Measurements from ENCODE around the gene TMPRSS4. TPM values are rescaled to one million over a fixed set of nuclear protein-coding genes. Genes with fewer than 3 reads are reported as not detected.

Gene TMPRSS4, protein sequence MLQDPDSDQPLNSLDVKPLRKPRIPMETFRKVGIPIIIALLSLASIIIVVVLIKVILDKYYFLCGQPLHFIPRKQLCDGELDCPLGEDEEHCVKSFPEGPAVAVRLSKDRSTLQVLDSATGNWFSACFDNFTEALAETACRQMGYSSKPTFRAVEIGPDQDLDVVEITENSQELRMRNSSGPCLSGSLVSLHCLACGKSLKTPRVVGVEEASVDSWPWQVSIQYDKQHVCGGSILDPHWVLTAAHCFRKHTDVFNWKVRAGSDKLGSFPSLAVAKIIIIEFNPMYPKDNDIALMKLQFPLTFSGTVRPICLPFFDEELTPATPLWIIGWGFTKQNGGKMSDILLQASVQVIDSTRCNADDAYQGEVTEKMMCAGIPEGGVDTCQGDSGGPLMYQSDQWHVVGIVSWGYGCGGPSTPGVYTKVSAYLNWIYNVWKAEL
- not detected in 2 replicates for total RNA-seq (2014; rRNA removed; shearing (Covaris generic))
- not detected in 2 replicates for polyA plus RNA-seq (2015; cell fraction: cytosol; rRNA removed)
- polyA plus RNA-seq (2015; cell fraction: nucleus; rRNA removed): not detected in 2 replicates

DNA sequence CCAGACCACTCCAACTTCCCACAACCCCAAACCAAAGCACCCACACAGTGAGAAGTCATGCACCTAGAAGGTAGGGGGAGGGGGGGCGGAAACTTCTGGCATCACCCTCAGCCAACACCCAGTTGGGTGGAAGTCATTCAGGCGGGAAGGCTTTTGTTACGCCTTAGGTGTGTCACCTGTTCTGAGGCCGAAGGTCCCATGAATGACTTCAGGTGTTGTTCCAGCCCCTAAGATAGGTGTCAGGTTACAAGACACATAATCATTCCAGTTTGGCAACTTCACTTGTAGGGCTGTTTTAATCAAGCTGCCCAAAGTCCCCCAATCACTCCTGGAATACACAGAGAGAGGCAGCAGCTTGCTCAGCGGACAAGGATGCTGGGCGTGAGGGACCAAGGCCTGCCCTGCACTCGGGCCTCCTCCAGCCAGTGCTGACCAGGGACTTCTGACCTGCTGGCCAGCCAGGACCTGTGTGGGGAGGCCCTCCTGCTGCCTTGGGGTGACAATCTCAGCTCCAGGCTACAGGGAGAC lies at the start of gene TMPRSS4:
TSS of gene TMPRSS4 (plus strand) at position 325 of the 528 bp plus-strand sequence. CDS start 225 bp downstream, outside the sequence.
- DNase-seq (ENCODE audit: low read depth, low spot score): no peak
- in situ Hi-C loops (cut with HindIII; ENCODE audit: low pct_unique_long_range_greater_than_20kb, low sequenced_read_pairs): no loop called here

DNA sequence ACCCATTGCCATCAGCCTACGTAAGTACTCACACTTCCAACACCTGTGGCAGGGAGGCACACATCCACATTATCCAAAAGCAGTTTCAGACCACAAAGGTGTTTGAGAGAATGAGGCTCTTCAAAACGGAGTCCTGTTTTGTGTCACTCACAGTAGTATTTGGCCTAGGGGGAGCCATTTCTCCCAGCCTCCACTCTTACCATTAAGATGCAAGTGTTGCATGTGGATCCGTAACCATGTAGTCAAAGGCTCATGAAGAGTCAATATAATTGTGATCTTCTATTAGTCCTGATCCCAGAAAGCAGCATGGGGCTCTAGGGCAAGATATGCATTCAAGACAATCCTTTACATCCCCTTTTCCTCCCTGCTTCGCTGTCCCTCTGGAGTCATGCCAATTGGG lies 49.2 kb upstream of the TMPRSS4 start:
- in situ Hi-C loops (cut with HindIII; ENCODE audit: low pct_unique_long_range_greater_than_20kb, low sequenced_read_pairs): no loop called here
- no peak for DNase-seq (ENCODE audit: low read depth, low spot score)

DNA sequence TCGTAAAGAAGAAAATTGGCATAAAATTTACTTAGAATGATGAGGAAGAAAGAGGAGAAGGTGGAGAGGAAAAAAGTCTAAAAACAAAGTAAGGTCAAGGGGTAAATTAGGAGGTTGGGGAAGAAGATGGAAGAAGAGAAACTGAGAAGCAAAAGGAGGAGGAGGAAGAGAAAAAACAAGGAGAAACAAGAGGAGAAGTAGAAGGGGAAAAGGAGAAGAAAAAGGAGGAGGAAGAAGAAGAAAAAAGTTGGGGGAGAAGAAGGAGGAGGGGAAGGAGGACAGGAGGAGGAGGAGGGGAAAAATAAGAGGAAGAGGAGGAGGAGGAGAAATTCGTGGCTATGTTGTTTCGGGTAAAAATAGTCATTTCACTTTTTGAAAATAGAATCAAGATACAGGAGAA lies 48.3 kb upstream of the TMPRSS4 start:
- in situ Hi-C loops (cut with HindIII; ENCODE audit: low pct_unique_long_range_greater_than_20kb, low sequenced_read_pairs): no loop called here
- DNase-seq (ENCODE audit: low read depth, low spot score): no peak

DNA sequence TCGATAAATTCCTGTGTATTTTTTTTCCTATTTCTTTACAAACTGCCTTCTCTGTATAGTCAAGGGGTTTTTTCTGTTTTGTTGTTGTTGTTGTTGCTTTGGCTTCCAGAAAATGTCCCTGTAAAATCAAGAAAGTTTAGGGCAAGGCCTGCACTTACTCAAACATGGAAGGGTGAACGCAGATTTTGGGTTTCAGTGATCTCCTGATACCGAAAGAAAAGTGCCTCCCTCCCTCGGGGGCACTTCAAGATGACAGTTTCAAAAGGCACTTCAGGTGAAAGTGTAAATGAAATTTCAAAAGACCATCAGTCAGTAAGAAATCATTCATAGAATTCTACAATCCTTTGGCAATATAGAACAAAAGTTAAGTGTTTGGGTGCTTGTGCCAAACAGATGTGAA lies 43.4 kb upstream of the TMPRSS4 start:
- DNase-seq (ENCODE audit: low read depth, low spot score): no peak
- in situ Hi-C loops (cut with HindIII; ENCODE audit: low pct_unique_long_range_greater_than_20kb, low sequenced_read_pairs): no loop called here

DNA sequence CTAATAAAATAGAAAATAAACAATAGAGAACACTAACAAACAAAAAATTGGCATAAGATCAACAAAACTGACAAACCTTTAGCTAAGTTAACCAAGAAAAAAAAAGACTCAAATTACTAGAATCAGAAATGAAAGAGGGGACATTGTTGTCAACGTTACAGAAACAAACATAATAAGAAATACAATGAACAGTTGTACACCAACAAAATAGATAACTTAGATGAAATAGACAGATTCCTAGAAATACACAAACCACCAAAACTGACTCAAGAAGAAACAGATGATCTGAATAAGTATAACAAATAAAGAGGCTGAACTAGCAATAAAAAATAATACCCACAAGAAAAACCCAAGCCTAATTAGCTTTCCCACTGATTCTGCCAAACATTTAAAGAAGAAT lies 34.7 kb upstream of the TMPRSS4 start:
- in situ Hi-C loops (cut with HindIII; ENCODE audit: low pct_unique_long_range_greater_than_20kb, low sequenced_read_pairs): no loop called here
- no peak for DNase-seq (ENCODE audit: low read depth, low spot score)

DNA sequence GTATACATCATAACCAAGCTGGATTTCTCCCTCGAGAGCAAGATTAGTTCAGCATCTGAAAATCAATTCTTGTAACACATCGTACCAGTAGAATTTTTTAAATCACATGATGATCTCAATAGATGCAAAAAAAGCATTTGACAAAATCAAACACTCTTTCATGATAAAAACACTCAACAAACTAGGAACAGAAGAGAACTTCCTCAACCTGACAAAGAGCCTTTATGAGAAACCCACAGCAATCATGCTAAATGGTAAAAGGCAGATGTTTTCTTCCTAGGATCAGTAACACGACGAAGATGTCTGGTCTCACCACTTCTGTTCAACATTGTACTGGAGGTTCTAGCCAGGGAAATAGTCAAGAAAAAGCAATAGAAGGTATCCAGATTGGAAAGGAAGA lies 34.1 kb upstream of the TMPRSS4 start:
- in situ Hi-C loops (cut with HindIII; ENCODE audit: low pct_unique_long_range_greater_than_20kb, low sequenced_read_pairs): no loop called here
- peak; percentile 44 for DNase-seq (ENCODE audit: low read depth, low spot score)

DNA sequence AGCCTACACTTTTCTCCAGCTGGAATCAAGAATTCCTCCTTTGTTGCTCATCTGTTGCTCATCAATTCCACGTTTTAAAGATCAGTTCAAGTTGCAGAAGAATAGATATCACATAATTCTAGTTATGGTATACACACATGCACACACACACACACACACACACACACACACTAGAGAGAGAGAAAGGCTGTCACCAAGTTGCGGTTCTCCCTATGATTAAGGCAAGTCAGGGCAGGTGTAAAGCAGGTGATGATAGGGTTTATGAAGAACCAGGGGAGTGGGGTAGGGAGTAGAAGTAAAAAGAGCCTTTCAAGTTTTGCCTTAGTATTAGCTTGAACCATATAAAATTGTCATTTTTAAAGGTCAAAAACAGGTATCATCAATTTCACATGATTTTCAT lies 31.7 kb upstream of the TMPRSS4 start:
- in situ Hi-C loops (cut with HindIII; ENCODE audit: low pct_unique_long_range_greater_than_20kb, low sequenced_read_pairs): no loop called here
- DNase-seq (ENCODE audit: low read depth, low spot score): no peak

DNA sequence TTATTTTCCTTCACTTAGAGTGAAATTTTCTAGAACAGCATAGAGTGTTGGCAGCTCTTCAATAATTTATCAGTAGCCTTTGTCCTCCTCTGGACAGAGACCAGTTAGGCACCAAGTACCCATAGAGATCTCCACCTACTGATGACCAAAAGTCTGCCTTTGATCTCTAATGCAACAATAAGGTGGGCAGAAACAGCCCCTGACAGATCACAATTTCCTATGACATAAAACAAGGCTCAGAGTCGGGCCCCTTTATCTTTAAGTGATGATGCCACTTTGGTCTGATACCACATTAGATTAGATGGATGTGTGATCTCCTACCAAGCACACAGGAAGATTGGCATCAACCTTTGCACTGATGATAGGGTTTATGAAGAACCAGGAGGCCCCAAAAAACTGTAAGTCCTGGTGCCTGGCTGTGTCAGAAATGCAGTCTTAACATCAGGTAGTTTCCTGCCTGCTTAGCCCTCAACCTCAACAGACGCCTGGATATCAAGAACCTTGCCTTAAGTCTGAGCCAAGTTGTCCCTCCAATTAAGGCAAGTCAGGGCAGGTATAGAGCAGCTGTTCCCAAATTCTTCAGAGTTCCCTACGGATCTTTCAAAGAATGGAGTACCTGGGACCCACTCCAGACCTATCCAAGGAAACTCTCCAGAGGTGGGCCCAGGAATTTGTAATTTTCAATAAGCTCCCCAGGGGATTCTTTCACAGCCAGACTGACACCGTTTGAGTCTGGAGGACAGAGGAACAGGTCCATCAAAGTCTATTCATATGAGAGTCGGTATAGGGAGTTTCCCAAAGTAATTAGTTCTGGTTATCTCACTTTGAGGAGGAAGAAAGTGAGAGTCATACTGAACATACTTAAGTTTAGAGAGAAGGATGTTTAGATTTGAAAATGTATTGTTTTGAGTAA lies 30.6 kb upstream of the TMPRSS4 start:
- no peak for DNase-seq (ENCODE audit: low read depth, low spot score)
- in situ Hi-C loops (cut with HindIII; ENCODE audit: low pct_unique_long_range_greater_than_20kb, low sequenced_read_pairs): no loop called here

DNA sequence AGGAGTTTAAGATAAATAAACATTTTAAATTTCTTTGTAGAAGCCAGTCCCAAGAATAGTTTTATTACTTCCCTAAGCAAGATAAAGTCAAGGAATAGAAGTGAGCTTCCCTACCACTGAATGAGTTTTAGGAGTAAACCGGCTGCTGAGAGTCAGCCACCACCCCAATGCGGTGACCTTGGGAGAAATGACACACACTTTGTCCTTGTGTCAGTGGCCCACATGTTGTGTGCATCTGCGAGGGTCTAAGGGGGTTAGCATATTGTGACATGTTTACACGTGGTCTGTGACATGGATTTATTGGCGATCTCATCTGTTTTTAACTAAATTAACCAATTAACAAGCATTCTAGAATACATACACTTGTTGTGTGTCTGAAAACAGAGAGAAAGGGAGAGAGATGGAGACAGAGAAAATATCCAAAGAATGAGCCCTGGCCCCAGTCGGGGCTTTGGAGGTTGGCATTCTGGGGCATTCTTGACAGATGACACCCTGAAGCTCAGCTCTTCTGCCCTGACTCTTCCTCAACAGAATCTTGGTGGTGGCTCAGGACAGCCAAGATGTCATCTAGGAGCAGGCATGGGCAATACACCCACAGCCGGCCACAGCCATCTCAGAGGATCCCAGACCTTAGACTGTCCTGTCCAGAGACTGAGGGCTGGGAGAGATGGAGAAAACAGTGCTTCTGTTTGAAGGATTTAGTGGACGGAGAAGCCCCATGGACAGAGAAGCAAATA lies 29.7 kb upstream of the TMPRSS4 start:
- in situ Hi-C loops (cut with HindIII; ENCODE audit: low pct_unique_long_range_greater_than_20kb, low sequenced_read_pairs): no loop called here
- no peak for DNase-seq (ENCODE audit: low read depth, low spot score)

DNA sequence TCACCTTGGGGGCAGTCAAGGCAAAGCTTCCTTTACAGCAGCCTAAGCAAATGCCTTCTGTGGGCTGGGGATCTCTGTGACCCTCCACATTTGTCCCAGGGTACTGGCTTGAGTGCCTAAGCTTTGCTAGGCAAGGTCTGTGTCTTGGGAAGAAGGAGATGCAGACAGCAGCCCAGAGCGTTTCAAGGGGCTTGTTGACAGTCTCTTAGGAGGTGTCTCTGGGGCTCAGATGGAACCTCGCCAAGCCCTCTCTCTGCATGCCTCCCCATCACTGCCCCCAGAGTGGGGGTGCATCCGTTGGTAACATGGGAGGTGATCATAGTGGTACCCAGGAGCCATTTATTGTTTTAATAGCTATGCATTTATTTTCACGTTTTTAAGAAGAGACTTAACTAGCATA lies 29.1 kb upstream of the TMPRSS4 start:
- in situ Hi-C loops (cut with HindIII; ENCODE audit: low pct_unique_long_range_greater_than_20kb, low sequenced_read_pairs): no loop called here
- DNase-seq (ENCODE audit: low read depth, low spot score): no peak

DNA sequence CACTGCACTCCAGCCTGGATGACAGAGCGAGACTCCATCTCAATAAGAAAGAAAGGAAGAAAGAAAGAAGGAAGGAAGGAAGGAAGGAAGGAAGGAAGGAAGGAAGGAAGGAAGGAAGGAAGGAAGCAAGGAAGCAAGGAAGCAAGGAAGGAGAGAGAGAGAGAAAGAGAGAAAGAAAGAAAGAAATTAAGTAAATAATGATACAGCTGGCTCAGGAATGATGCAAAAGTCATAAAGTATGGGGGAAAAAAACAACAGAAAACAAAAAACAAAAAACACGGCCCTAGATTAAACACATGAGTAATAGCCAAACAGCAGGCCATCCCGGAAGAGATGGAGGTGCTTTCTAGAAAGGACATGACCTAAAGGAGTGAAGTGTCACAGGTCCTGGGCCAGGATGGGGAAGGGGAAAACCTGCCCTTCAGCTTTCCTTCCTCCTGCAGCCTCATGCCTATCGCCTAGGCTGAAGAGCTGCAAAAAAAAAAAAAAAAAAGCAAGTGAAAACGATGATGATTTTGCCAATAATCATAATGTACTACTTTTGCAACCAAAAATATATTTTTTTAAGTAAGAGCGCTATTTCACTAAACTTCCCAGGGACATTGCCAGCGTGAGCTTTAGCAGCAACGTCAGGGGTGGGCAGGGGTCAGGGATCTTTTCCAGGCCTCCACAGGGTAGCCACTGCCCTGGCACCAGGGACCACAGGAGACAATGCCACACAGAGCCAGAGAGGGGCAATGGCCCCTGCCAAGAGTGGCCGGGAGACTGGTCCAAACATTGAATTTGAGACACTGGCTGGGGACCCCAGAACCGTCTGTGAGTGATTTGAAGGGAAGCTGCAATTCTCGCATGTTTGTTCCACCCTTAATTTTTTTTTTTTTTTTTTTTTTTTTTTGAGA lies 28.2 kb upstream of the TMPRSS4 start:
- in situ Hi-C loops (cut with HindIII; ENCODE audit: low pct_unique_long_range_greater_than_20kb, low sequenced_read_pairs): no loop called here
- no peak for DNase-seq (ENCODE audit: low read depth, low spot score)

DNA sequence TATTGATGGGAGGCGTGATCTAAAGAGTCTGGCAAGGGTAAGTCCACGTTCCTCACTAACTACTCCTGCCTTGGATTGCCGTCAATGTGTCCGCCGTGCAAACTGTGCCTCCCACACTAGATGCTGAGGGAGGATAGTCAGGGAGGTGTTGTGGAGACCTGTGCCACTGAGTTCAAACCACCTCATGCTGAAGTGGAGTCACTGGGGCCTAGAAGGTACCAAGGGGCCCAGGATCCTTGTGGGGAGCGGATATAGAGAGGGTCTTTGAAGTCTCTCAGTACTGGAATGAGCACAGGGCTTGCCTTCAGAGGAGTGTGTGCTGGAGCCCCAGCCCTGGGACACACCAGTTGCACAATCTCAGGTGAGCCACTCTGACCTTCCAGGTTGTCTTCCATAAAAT lies 27.1 kb upstream of the TMPRSS4 start:
- DNase-seq (ENCODE audit: low read depth, low spot score): no peak
- in situ Hi-C loops (cut with HindIII; ENCODE audit: low pct_unique_long_range_greater_than_20kb, low sequenced_read_pairs): no loop called here

DNA sequence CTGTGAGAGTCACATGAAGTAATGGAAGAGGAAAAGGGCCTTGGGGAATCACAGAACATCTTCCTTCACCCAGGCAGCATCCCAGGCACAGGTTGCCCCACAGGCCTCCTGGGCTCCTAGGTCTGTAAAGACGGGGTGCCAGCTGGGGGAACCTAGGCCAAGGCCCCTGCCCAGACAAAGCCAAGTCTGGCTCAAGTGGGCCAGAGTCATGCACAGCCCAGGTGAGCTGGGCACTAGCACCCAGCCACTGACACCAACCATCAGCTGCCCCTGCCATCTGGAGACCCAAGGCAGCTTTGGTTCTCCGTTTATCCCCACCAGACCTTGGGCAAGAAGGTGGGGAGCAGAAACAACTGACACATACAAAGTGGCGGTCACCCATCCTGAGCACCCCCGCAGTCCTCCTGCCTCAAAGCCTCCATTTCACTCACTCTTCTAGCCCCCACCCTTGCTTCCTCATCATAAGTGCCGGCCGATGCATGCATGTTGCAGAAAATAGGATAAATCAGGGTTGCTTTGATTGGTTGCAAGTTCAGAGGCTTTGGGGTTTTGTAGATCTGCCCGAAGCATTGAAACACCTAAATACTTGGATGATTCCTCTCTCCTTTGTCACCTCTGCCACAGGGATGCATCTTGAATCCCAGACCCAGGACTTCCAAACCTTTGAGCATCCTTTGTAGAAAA lies 26.5 kb upstream of the TMPRSS4 start:
- DNase-seq (ENCODE audit: low read depth, low spot score): no peak
- in situ Hi-C loops (cut with HindIII; ENCODE audit: low pct_unique_long_range_greater_than_20kb, low sequenced_read_pairs): no loop called here

DNA sequence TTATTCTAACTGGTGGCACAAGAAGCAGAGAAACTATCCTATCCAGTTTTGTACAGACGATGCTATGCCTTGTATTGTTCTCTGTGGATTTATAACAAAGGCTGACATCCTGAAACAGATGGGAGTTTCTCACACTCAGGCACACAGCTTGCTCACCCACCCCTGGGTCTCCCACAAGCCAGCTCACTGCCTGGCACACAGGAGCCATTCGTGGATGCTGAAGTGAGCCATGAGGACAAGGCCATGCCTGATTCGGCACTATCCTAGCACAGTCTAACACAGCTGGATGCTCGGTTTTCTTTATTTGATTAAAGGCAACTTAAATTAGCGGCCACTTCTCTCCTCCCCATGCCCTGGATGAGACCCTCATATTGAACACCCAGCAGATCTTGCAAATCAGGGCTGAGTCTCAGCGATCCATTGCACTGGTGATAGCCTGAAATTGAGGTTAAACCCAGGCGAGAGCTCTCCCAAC lies 25.7 kb upstream of the TMPRSS4 start:
- DNase-seq (ENCODE audit: low read depth, low spot score): no peak
- in situ Hi-C loops (cut with HindIII; ENCODE audit: low pct_unique_long_range_greater_than_20kb, low sequenced_read_pairs): no loop called here

DNA sequence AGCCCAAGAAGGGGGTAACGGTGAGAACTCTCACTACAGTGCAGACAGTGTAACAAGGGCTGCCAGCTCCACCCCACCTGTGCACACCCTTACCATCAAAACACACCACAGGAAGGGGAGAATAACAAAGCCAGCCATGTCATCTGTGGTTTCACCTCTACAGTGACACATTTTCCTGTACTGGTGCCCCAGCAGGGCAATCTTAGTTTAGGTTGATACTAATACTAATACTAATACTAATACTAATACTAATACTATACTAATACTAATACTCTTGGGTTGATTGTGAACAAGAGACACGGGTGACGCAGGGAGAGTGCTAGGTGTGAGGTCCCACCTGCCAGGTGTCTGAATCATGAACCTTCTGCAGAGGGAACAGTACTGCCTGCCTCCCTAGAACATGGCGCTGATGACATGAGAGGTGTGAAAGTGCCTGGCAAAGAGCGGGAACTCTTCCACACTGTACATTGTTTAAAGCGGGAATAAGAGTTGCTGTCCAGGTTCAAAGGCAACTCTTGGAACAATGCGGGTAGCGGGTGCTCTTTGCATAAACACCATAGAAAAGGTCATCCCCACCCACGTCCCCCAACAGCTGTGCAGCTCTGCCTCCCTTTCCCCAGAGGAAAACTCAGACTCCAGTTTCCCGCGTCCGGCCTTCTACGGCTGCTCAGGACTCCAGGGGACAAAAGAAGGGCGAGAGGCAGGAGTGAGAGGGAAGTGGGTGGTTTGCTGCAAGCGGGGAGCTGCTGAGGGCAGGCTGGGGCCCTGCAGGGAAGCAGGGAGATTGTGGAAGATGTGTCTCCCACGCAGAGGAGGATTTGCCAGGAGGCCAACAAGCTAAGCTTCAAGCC lies 25.0 kb upstream of the TMPRSS4 start:
- no peak for DNase-seq (ENCODE audit: low read depth, low spot score)
- in situ Hi-C loops (cut with HindIII; ENCODE audit: low pct_unique_long_range_greater_than_20kb, low sequenced_read_pairs): no loop called here
